GM12801 (cell line): ENCODE data around the gene FFAR1.

Experiments
- TF ChIP-seq, protein P1 (sequence below): IDR thresholded peaks from one replicate; pipeline ENCODE4 v1.5.1; 2011; ENCODE audit warnings: control low read depth; ENCODE audit not compliant: insufficient read length; ENCODE audit errors: extremely low read depth

Gene FFAR1

DNA sequence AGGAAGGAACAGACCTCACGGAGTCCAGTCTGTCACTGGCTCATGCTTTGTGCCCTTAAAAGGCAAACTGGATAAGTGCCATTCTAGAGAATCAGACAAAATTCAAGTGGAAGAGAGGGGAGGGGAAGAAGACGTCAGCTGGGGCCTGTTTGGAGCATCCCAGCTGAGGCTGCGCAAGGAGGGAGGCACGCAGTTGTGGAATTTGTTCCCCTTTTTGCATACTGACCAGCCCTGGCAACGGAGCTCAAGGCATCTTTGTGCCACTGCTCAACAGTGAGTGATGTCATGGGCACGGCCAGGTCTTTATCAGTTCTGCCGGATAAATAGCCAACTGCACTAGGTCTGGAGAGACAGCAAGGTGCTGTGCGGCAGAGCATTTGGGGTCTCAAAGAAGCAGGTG is 23.0 kb downstream of the FFAR1 start, which contains the start of gene GPR42:
TSS of gene GPR42 (plus strand) at position 347 of the 400 bp plus-strand sequence. CDS start 292 bp downstream, outside the sequence.
- TF ChIP-seq, protein P1, sequence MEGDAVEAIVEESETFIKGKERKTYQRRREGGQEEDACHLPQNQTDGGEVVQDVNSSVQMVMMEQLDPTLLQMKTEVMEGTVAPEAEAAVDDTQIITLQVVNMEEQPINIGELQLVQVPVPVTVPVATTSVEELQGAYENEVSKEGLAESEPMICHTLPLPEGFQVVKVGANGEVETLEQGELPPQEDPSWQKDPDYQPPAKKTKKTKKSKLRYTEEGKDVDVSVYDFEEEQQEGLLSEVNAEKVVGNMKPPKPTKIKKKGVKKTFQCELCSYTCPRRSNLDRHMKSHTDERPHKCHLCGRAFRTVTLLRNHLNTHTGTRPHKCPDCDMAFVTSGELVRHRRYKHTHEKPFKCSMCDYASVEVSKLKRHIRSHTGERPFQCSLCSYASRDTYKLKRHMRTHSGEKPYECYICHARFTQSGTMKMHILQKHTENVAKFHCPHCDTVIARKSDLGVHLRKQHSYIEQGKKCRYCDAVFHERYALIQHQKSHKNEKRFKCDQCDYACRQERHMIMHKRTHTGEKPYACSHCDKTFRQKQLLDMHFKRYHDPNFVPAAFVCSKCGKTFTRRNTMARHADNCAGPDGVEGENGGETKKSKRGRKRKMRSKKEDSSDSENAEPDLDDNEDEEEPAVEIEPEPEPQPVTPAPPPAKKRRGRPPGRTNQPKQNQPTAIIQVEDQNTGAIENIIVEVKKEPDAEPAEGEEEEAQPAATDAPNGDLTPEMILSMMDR: no peak

DNA sequence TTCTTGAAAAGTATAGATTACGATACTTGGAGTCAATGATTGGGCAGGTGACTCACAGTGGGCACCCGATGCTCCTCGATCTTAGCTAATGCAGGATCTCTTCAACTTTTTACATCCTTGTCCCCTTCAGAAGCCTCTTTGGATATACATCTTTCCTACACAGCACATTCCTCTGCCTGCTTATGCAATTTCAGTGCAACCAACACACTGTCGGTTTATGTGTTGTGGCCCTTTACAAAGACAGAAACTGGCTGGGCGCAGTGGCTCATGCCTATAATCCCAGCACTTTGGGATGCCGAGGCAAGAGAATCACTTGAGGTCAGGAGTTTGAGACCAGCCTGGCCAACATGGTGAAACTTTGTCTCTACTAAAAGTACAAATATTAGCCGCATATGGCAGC is 25.8 kb downstream of the FFAR1 start:
- TF ChIP-seq, protein P1: no peak

DNA sequence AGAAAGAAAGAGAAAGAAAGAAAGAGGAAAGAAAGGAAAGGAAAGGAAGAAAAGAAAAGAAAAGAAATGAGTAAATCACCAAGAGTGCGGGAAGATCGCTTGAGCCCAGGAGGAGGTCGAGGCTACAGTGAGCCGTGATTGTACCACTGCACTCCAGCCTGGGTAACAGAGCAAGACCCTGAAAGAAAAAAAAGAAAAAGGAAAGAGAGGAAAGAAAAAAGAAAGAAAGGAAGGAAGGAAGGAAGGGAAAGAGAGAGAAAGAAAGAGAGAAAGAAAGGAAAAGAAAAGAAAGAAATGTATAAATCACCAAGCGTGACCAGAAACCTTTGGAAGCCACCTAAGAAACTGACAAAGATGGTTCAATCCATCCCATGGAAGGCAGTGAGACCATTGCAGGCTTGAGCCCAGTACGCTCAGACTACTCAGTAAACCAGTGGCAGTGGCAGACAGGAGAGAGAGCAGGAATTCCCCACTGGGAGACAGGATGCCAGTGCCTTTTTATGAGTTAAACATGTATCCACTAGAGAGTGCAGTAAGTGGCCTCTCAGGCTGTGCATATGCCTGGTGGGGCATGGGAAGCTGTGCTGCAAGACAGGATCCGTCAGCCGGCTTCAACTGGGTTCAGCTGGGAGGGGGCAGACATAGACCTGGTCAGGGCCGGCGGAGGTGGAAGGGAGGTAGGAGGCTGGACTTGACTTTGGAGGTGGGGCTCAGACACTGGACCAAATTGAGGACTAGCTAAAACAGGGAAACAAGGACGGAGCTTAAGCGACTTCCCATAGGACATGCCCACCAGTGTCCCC is 28.0 kb downstream of the FFAR1 start:
- TF ChIP-seq, protein P1: no peak

DNA sequence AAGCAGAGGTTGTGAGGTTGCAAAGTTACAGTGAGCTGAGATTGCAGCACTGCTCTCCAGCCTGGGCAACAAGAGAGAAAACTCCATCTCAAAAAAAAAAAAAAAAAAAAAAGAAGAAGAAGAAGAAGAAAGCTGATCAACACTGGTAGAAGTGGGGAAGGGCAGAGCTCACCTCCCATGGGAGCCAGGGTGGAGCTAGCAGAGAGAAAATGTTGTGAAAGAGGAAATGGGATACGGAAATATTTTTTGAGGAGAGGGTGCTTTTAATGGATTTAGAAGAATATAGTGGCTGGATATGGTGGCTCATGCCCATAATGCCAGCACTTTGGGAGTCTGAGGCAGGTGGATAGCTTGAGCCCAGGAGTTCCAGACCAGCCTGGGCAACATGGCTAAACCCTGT is 30.0 kb downstream of the FFAR1 start:
- TF ChIP-seq, protein P1: no peak

DNA sequence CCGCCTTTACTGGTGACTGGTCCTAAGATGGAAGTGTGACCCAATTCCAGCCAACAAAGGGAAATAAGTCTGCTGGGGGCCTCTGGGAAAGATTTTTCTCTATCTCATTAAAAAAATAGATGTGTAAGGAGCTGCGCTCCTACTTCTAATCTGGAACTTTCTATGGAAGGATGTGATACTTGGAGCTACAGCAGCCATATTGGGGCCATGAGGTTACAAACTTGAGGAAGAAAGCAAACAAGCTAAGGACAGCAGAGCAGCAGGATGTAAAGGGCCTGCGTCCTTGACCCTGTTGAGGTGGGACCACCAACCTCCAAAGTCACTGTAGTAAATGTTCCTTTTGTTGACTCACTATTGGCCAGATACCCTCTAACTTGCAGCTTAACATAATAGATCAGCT is 30.7 kb downstream of the FFAR1 start:
- TF ChIP-seq, protein P1: no peak

DNA sequence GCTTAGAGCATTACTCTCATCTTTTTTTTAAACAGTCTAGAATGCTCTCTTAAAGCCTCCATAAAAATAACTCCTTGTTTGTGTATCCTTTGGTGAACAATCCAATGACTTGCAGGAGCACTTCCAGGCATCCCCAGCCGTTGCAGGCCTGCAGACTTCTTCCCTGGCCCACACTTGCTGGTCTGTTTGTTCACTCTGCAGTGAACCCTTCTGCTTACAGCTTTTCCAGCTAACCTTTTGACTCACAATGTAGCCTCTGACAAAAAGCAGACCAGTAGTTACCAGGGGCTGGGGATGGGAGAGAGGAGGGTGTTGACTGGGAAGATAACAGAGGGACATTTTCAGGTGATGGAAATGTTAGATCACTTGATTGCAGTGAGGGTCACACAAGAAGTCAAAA is 32.3 kb downstream of the FFAR1 start:
- TF ChIP-seq, protein P1: no peak

DNA sequence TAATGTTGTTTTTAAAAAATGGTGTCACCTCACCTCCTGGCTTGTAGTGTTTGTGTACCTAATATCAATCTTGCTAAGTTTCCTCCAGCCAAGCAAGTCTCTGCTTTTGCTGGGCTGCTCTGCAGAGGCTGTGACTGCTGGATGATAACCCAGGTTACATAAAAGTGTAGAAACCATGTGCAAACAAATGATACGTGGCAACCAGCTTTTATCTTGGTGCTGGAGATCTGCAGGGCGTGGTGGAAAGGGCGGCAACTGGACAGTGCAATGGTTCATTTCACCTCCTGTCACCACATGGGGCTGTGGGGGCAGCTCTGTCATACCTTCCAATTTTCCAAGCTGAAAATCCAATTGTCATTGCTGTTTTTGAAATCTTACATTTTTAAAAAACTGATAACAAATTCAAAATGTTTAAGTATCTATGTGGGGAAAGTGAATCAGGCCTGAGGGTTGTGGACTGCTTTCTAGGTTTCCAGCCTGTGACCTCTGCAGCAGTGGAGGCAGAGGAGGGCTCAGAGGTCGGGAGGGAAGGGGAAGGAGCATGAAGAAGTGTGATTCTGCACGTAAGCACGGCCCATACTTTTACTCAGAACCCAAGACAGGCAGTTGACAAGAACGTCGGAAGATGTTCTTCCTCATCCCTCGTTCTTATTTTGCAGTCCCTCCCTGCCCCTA is 32.9 kb downstream of the FFAR1 start:
- TF ChIP-seq, protein P1: no peak
